ENCODE results near the gene IRF2BPL. TPM values are rescaled to one million over a fixed set of nuclear protein-coding genes. Genes with fewer than 3 reads are reported as not detected.

The IRF2BPL gene
- total and polyA plus RNA-seq, 9 of the 15 experiments (the other 6 are each of a cell fraction or from before 2014, with no cell fraction given): 0.52 to 21.6 (median 2.5) TPM

GRCh38 chr14:77036484-77037214 is 8.1 kb upstream of the IRF2BPL start (continued):
- TF ChIP-seq, protein P1, sequence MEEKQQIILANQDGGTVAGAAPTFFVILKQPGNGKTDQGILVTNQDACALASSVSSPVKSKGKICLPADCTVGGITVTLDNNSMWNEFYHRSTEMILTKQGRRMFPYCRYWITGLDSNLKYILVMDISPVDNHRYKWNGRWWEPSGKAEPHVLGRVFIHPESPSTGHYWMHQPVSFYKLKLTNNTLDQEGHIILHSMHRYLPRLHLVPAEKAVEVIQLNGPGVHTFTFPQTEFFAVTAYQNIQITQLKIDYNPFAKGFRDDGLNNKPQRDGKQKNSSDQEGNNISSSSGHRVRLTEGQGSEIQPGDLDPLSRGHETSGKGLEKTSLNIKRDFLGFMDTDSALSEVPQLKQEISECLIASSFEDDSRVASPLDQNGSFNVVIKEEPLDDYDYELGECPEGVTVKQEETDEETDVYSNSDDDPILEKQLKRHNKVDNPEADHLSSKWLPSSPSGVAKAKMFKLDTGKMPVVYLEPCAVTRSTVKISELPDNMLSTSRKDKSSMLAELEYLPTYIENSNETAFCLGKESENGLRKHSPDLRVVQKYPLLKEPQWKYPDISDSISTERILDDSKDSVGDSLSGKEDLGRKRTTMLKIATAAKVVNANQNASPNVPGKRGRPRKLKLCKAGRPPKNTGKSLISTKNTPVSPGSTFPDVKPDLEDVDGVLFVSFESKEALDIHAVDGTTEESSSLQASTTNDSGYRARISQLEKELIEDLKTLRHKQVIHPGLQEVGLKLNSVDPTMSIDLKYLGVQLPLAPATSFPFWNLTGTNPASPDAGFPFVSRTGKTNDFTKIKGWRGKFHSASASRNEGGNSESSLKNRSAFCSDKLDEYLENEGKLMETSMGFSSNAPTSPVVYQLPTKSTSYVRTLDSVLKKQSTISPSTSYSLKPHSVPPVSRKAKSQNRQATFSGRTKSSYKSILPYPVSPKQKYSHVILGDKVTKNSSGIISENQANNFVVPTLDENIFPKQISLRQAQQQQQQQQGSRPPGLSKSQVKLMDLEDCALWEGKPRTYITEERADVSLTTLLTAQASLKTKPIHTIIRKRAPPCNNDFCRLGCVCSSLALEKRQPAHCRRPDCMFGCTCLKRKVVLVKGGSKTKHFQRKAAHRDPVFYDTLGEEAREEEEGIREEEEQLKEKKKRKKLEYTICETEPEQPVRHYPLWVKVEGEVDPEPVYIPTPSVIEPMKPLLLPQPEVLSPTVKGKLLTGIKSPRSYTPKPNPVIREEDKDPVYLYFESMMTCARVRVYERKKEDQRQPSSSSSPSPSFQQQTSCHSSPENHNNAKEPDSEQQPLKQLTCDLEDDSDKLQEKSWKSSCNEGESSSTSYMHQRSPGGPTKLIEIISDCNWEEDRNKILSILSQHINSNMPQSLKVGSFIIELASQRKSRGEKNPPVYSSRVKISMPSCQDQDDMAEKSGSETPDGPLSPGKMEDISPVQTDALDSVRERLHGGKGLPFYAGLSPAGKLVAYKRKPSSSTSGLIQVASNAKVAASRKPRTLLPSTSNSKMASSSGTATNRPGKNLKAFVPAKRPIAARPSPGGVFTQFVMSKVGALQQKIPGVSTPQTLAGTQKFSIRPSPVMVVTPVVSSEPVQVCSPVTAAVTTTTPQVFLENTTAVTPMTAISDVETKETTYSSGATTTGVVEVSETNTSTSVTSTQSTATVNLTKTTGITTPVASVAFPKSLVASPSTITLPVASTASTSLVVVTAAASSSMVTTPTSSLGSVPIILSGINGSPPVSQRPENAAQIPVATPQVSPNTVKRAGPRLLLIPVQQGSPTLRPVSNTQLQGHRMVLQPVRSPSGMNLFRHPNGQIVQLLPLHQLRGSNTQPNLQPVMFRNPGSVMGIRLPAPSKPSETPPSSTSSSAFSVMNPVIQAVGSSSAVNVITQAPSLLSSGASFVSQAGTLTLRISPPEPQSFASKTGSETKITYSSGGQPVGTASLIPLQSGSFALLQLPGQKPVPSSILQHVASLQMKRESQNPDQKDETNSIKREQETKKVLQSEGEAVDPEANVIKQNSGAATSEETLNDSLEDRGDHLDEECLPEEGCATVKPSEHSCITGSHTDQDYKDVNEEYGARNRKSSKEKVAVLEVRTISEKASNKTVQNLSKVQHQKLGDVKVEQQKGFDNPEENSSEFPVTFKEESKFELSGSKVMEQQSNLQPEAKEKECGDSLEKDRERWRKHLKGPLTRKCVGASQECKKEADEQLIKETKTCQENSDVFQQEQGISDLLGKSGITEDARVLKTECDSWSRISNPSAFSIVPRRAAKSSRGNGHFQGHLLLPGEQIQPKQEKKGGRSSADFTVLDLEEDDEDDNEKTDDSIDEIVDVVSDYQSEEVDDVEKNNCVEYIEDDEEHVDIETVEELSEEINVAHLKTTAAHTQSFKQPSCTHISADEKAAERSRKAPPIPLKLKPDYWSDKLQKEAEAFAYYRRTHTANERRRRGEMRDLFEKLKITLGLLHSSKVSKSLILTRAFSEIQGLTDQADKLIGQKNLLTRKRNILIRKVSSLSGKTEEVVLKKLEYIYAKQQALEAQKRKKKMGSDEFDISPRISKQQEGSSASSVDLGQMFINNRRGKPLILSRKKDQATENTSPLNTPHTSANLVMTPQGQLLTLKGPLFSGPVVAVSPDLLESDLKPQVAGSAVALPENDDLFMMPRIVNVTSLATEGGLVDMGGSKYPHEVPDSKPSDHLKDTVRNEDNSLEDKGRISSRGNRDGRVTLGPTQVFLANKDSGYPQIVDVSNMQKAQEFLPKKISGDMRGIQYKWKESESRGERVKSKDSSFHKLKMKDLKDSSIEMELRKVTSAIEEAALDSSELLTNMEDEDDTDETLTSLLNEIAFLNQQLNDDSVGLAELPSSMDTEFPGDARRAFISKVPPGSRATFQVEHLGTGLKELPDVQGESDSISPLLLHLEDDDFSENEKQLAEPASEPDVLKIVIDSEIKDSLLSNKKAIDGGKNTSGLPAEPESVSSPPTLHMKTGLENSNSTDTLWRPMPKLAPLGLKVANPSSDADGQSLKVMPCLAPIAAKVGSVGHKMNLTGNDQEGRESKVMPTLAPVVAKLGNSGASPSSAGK (IDR thresholded peaks at IDR 0.05): 0 out of 2 replicates have a peak, but pooled peaks have one; percentile 21
- TF ChIP-seq CREB1 (IDR thresholded peaks at IDR 0.05) (no peak), CREB1 (CRISPR knock-in tag; IDR thresholded peaks at IDR 0.05) (no peak), ZNF584 (CRISPR knock-in tag; IDR thresholded peaks at IDR 0.05; ENCODE audit: low read depth) (0 out of 2 replicates have a peak, but pooled peaks have one; percentile 63), GTF3C2 (IDR thresholded peaks at IDR 0.05; ENCODE audit: borderline replicate concordance, extremely low read depth, insufficient read length) (no peak), ZNF175 (CRISPR knock-in tag; IDR thresholded peaks at IDR 0.05; ENCODE audit: low read depth) (peak; percentile 77; the same call in 1 of the 2 replicates), TCF7L2 (IDR thresholded peaks at IDR 0.05; ENCODE audit: low read depth, low read length) (no peak), FOXA3 (CRISPR knock-in tag; conservative IDR thresholded peaks at IDR 0.05 in 1 of 2, IDR thresholded peaks at IDR 0.05 in 1 of 2) (no peak), ZNF282 (CRISPR knock-in tag; IDR thresholded peaks at IDR 0.05) (no peak), BACH1 (tag; IDR thresholded peaks at IDR 0.05) (0 out of 2 replicates have a peak, but pooled peaks have one; percentile 39)

Data from K562 (cell line).